Gastrocnemius medialis (tissue), 4 donors: Measurements from ENCODE around the gene SELENOT.

Experiments
- CTCF ChIP-seq, 5 experiments: fragments of 450-650 bp in 3 of 5; fragments of 200-600 bp in 2 of 5; sonication (generic) in 2 of 5; IDR thresholded peaks in 4 of 5; conservative IDR thresholded peaks in 1 of 5; 1 replicate in 4 of 5; 2 replicates in 1 of 5; pipeline ENCODE4 v1.5.1; 2016 to 2019; ENCODE audit warnings: antibody characterized with exemption in 5 of 5, mild to moderate bottlenecking in 3 of 5, moderate library complexity in 3 of 5
- POLR2A ChIP-seq, 2 donors: fragments of 450-650 bp; IDR thresholded peaks; one replicate each; pipeline ENCODE4 v1.6.1; 2017; ENCODE audit warnings: antibody characterized with exemption in 2 of 2, mild to moderate bottlenecking in 2 of 2, moderate library complexity in 2 of 2

- TF ChIP-seq CTCF (IDR thresholded peaks at IDR 0.05 in 4 of 5, conservative IDR thresholded peaks at IDR 0.05 in 1 of 5) (no peak), POLR2A (IDR thresholded peaks at IDR 0.05) (no peak)
These were observed 25.3 kb upstream of the SELENOT start for GRCh38 chr3:150577855-150578254.
